HG03571 (cell line): ENCODE measurements around the gene MAP3K7.

Experiments
- ATAC-seq: cut with Tn5 transposase; IDR thresholded peaks from one replicate; pipeline ENCODE4 v1.9.1; 2021; ENCODE audit not compliant: unreplicated experiment

Gene MAP3K7

GRCh38 chr6:90586836-90587638, at the start of gene MAP3K7:
Gene MAP3K7 (minus strand): TSS chr6:90587072. CDS start chr6:90586883, 189 bp downstream.
- peak; percentile 89 for ATAC-seq

GRCh38 chr6:90631046-90631445, 44.2 kb upstream of the MAP3K7 start:
- ATAC-seq, result no peak

GRCh38 chr6:90621581-90621980, 34.7 kb upstream of the MAP3K7 start:
- ATAC-seq, result no peak

DNA sequence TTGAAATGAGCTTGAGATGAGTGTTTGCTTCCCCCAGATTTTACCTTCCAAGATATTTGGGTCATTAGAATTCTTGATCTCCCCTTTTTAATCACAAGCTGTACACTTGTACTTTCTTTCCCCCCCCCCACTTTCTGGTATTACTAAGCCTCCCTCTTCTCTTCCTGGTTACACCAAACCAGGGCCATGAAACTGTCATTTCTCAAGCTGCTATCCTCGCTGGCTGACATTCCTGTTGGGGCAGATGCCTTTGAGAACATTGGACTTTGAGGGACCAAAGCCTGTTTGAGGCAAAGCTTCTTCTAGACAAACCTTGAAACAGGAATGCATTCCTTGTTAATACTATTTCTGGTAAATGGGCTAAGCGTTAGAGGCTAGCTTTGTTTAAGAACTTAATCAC, 32.3 kb upstream of the MAP3K7 start:
- ATAC-seq, result no peak

- no peak for ATAC-seq
Observed at GRCh38 chr6:90612313-90612680, 25.4 kb upstream of the MAP3K7 start.

- no peak for ATAC-seq
Observed at GRCh38 chr6:90611543-90612312, 24.9 kb upstream of the MAP3K7 start.

DNA sequence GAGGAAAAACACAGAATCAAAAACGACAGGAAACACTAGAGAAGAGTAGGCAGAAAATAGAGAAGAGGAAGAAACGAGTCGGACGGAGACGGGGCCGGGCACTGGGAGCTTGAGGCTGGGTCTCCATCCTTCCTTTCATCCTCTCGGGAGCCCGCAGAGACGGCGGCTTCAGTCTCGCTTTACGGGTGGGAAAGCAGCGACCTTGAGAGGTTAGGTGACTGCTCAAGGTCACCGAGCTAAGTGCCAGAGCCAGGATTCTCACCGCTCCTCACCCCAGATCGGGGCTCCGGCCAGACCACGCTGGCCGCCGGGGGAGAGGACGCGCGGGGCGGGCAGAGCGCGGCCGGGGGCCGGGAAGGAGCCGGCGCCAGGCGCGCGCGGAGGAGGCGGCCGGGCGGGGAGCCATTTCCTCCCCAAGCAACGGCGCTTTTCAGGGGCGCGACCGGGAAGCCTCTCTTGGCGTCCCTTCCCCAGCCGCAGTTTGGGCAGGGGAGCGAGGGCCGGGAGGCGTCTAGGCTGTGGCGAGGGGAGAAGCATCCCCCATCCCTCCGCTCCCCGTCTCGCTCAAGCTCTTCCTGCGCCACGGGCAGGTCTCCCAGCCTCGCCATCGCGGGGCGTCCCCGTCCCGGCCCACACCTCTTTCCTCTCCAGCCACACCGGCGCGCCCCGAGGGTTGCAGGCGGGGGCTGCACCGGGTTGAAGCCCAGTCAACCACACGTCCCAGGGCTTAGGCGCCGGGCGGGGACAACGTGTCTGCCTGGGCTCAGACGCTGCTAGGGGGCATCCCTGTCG, 24.1 kb upstream of the MAP3K7 start:
- peak; percentile 66 for ATAC-seq

GRCh38 chr6:90610301-90610750, 23.5 kb upstream of the MAP3K7 start:
- no peak for ATAC-seq

DNA sequence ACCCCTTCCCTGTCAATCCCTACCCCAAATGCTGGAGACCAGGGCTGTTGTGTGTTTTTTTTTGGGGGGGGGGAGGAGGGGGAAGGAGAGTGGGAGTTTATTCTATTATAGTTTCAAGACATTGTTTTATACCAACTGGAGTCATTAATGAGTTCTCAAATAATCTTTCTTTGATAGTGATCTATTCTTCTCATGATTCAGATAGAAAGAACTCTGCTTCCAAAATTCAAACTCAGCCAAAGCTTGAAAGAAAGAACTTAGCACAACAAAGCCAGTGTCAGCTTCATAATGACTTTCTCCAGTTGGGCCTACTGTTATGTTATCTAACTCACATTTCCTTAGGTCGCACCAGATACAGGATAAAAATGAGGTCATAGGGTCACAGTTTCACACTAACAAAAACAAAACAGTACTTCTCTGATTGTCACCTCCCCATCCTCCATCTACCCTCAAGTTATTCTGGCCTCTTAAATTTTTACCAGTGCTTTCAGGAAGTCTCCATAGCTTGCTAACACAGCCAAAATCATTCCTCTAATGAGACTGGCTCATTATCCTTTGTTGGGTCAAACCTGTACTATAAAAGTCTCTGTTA, 19.0 kb upstream of the MAP3K7 start:
- no peak for ATAC-seq

- ATAC-seq, result no peak
Observed at GRCh38 chr6:90604546-90604945, 17.7 kb upstream of the MAP3K7 start.

- ATAC-seq, result no peak
Observed at GRCh38 chr6:90599151-90599550, 12.3 kb upstream of the MAP3K7 start.

DNA sequence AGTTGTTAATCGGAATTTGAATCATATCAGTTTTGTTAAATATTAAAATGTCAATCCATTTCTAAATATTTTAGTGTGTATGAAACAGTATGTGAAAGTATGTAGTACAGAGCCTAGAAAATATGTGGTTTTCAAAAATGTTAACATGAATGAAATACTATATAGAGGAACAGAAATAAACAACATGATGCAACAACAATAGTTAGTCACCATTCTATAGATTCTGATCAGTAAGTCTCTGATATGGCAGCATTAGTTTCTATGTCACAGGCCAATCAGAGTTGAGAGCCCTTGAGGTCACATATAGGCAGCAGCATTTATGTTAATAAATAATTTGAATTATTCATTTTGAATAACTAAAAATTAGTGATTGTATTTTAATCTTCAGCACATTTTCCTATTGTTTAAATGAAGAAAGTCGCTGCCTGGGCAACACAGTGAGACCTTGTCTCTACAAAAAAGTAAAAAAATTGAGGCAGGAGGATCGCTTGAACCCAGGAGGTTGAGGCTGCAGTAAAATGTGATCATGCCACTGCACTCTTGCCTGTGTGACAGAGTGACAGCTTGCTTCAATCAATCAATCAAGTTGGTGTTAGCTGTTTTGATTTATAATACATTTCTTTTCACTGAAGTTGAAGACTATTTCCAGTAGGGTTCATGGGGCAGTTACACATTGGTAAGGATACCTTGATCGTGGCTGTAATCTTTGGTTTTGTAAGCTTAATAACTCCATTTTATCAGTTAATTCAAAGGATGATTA, 11.5 kb upstream of the MAP3K7 start:
- ATAC-seq, result no peak

DNA sequence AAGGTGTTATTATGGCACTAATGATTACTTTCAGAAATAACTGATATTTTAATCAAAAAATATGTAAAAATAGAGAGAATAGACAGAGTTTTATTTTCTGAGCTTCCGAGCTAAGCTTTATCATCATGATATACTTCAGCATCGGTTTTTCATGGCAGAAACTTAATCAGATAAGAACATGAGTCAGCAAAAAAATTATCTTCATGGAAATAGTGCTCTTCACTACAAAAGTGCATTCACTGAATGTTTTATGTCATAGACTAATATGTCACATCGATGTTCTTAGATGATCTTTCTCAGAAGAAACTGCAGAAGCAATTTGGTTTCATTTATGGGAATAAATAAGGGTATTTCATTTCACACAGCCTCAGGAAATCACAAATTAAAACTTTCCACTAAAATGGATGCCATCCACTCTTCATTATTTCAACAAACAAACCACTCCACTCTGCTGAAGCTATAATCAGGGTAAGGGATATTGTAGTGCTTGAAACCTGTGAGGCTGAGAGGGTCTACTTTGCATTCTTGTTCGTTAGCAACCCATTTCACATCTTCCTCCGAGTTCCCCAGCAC, 10.2 kb upstream of the MAP3K7 start:
- no peak for ATAC-seq

DNA sequence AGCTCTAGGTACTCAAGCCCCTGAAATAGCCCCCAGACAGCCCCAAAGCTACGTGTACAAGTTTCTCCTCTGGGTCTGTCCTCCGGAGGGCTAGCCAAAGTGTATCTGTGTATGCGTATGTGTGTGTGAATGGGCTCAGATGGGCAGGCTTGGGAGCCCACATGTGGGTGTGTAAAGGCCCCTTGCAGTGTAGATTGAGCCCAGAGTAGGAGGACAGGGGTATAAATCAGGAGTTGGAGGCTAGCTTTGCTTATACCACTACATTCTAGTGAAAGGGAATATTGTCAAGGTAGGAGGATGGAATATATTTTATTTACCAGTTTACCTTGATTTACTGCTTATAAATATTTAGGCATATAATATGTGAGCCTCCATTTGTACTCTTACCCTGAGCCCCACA, 9.0 kb upstream of the MAP3K7 start:
- ATAC-seq, result no peak

DNA sequence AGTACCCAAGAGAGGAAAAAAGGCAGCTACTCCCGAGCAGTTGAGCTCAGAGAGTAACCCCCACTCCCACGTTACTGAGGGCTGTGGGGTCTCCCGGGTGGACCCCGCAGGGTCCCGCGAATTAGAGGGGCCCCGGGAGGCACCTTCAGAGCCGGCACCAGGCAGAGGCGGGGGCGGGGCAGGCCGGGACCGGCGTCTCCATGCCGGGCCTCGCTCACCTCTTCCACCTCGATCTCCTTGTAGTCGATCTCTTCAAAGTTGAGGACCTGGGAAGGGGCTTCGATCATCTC, 381 bp downstream of the MAP3K7 start:
- peak; percentile 15 for ATAC-seq

DNA sequence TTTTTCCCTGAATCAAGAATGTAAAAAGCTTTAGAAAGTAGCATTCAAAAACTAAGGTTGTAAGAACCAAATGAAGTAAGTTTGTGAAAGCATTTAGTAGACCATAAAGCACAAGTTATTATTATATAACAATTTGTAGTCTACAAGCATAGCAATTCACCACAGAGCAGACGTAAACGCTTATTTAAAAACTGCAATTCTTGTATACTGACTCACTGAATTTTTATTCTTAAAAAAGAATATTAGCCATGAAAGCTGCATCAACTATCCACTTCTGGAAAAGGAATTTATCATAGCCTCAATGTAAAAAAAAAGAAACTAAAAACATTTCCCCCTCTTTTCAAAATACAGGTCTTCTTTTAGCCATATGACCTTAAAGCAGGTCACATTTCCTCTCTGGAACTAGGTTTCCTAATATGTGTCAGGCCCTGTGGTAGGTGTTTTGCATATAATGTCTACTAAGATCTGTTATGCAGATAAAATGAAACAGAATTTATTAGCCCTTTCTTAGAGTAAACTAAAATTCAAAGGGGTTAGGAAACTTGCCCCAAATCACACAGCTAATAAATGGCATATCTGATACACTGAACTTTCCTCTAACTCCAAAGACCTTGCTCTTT, 2.1 kb downstream of the MAP3K7 start:
- ATAC-seq, result no peak

- no peak for ATAC-seq
Observed at GRCh38 chr6:90583836-90584481, 2.9 kb downstream of the MAP3K7 start.

- no peak for ATAC-seq
Observed at GRCh38 chr6:90583179-90583835, 3.6 kb downstream of the MAP3K7 start.

GRCh38 chr6:90581146-90581545, 5.7 kb downstream of the MAP3K7 start:
- no peak for ATAC-seq
